ENCODE measurements around the gene TMEM89. TPM values are rescaled to one million over a fixed set of nuclear protein-coding genes. Genes with fewer than 3 reads are reported as not detected.
A peak's percentile ranks its signal among the peaks of the same experiment; 100 is the strongest.

Gene TMEM89
- total and polyA plus RNA-seq, 2 of the 13 experiments (the other 11 are each of a cell fraction or from before 2014, with no cell fraction given) = 0.31 to 0.59 TPM

DNA sequence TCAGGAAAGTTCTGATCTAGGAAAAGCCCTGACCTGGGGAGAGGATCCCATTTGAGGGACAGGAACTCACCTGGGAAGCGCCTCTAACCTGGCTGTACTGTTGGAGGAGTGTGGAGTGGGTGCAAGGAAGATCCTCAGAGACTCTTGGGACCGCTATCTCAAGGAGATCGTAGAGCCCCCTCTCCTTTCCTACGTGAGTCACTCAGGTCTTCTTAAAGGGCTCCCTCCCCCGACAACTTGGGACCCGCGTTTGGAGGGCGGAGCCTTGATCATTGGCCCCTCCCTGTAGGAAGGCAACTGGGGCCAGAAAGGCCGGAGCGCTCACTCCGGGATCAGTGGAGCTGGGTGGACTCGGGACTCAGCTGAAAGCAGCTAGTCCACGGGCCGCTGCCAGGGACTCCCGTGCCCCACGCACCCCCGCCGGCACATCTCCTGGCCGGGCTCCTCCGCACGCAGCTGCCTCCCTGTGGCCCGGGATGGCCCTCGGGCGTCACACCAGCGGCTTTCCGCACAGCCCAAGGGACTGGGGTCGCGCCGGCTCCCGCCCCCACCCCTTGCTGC lies 13.2 kb upstream of the TMEM89 start (continued):
- TF ChIP-seq RBM39 (IDR thresholded peaks at IDR 0.05; ENCODE audit: low read depth, low read length, poor library complexity, severe bottlenecking) = peak; percentile 34
- TF ChIP-seq, protein P1, sequence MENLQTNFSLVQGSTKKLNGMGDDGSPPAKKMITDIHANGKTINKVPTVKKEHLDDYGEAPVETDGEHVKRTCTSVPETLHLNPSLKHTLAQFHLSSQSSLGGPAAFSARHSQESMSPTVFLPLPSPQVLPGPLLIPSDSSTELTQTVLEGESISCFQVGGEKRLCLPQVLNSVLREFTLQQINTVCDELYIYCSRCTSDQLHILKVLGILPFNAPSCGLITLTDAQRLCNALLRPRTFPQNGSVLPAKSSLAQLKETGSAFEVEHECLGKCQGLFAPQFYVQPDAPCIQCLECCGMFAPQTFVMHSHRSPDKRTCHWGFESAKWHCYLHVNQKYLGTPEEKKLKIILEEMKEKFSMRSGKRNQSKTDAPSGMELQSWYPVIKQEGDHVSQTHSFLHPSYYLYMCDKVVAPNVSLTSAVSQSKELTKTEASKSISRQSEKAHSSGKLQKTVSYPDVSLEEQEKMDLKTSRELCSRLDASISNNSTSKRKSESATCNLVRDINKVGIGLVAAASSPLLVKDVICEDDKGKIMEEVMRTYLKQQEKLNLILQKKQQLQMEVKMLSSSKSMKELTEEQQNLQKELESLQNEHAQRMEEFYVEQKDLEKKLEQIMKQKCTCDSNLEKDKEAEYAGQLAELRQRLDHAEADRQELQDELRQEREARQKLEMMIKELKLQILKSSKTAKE (CRISPR knock-in tag; IDR thresholded peaks at IDR 0.05; ENCODE audit: borderline replicate concordance) = 0 out of 2 replicates have a peak, but pooled peaks have one; percentile 16
- no peak for TF ChIP-seq GZF1 (CRISPR knock-in tag; IDR thresholded peaks at IDR 0.05)
- no peak for TF ChIP-seq NKX3-1 (CRISPR knock-in tag; IDR thresholded peaks at IDR 0.05)
- no peak for TF ChIP-seq PAF1 (CRISPR knock-in tag; IDR thresholded peaks at IDR 0.05)
- 0 out of 2 replicates have a peak, but pooled peaks have one; percentile 6 for TF ChIP-seq HBP1 (CRISPR knock-in tag; IDR thresholded peaks at IDR 0.05; ENCODE audit: low read depth)
- TF ChIP-seq, protein P2, sequence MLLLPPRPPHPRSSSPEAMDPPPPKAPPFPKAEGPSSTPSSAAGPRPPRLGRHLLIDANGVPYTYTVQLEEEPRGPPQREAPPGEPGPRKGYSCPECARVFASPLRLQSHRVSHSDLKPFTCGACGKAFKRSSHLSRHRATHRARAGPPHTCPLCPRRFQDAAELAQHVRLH (CRISPR knock-in tag; IDR thresholded peaks at IDR 0.05; ENCODE audit: borderline replicate concordance, low read depth) = no peak
- no peak for TF ChIP-seq SMAD3 (CRISPR knock-in tag; IDR thresholded peaks at IDR 0.05)
- 0 out of 2 replicates have a peak, but pooled peaks have one; percentile 48 for TF ChIP-seq HOXD1 (CRISPR knock-in tag; IDR thresholded peaks at IDR 0.05)
- peak; percentile 76; the same call in 1 of the 2 replicates for TF ChIP-seq EEA1 (CRISPR knock-in tag; IDR thresholded peaks at IDR 0.05; ENCODE audit: borderline replicate concordance)
- TF ChIP-seq CHD2 (IDR thresholded peaks at IDR 0.05; ENCODE audit: low read depth, low read length) = no peak
- no peak for TF ChIP-seq MAX (IDR thresholded peaks at IDR 0.05)
- TF ChIP-seq ZNF83 (CRISPR knock-in tag; IDR thresholded peaks at IDR 0.05; ENCODE audit: borderline replicate concordance) = peak; percentile 23; the same call in 1 of the 2 replicates
- TF ChIP-seq U2AF1 (optimal IDR thresholded peaks at IDR 0.05; ENCODE audit: low read depth, low read length) = peak; percentile 11
- no peak for TF ChIP-seq ZNF747 (CRISPR knock-in tag; IDR thresholded peaks at IDR 0.05; ENCODE audit: borderline replicate concordance)
- TF ChIP-seq ZNF75D (CRISPR knock-in tag; IDR thresholded peaks at IDR 0.05; ENCODE audit: borderline replicate concordance) = peak; percentile 83; the same call in 1 of the 2 replicates
- no peak for TF ChIP-seq TBX3 (IDR thresholded peaks at IDR 0.05; ENCODE audit: borderline replicate concordance)
- TF ChIP-seq ZFX (CRISPR knock-in tag; IDR thresholded peaks at IDR 0.05; ENCODE audit: low read depth) = no peak; the same call in 1 of the 2 replicates
- TF ChIP-seq ZNF619 (CRISPR knock-in tag; IDR thresholded peaks at IDR 0.05) = peak; percentile 51; the same call in 1 of the 2 replicates
- no peak for TF ChIP-seq SALL1 (CRISPR knock-in tag; IDR thresholded peaks at IDR 0.05)
- 0 out of 2 replicates have a peak, but pooled peaks have one; percentile 35 for TF ChIP-seq ZFP41 (CRISPR knock-in tag; IDR thresholded peaks at IDR 0.05; ENCODE audit: borderline replicate concordance)
- 0 out of 2 replicates have a peak, but pooled peaks have one; percentile 9 for TF ChIP-seq TGIF2 (CRISPR knock-in tag; IDR thresholded peaks at IDR 0.05)
- TF ChIP-seq DZIP1 (CRISPR knock-in tag; IDR thresholded peaks at IDR 0.05) = 0 out of 2 replicates have a peak, but pooled peaks have one; percentile 69
- no peak for TF ChIP-seq SIX1 (CRISPR knock-in tag; IDR thresholded peaks at IDR 0.05; ENCODE audit: borderline replicate concordance)
